ENCODE measurements around the gene SMTN.

DNA sequence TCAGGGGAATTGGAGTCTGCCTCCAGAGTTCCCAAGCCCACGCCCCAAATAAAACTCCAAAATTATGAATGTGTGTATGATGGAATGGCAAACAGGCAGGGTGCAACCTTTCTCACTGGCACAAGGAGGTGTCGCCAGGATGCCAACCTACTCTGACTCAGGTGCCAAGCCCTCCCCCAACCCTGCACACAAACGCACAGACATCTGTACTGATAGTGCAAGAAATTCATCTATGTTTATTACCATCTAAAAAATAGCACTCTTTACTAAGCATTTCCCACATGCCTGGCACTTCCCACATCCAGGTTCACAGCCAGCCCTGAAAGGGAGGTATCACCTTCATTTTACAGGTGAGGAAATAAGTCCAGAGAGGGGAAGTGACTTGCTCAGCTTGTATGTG lies 57.9 kb downstream of the SMTN start:
- no peak for TF ChIP-seq POLR2A (IDR thresholded peaks at IDR 0.05; ENCODE audit: low read depth, low read length)
- TF ChIP-seq TAF1 (IDR thresholded peaks at IDR 0.05; ENCODE audit: borderline replicate concordance, low read depth, low read length) = no peak
- TF ChIP-seq POLR2AphosphoS5 (IDR thresholded peaks at IDR 0.05; ENCODE audit: low read depth, low read length) = no peak
